Epidermal melanocyte (primary cell): ENCODE results near the gene RNF150.

ENCODE experiments used
- DNase-seq: peaks from one replicate; pipeline ENCODE4 v3.0.0; 2011; ENCODE audit warnings: low spot score; ENCODE audit not compliant: insufficient read length

The RNF150 gene

GRCh38 chr4:141028024-141028529 lies 105.2 kb downstream of the RNF150 start:
- peak; percentile 20 for DNase-seq

GRCh38 chr4:141027421-141027820 lies 105.8 kb downstream of the RNF150 start:
- DNase-seq, result no peak

GRCh38 chr4:141026900-141027299 lies 106.4 kb downstream of the RNF150 start:
- DNase-seq, result no peak

- DNase-seq, result no peak
Measured at GRCh38 chr4:141023051-141023450, 110.2 kb downstream of the RNF150 start.

- no peak for DNase-seq
Measured at GRCh38 chr4:141022111-141022695, 111.1 kb downstream of the RNF150 start.

GRCh38 chr4:141021397-141022110 lies 111.7 kb downstream of the RNF150 start:
- DNase-seq, result no peak

GRCh38 chr4:141020801-141021261 lies 112.4 kb downstream of the RNF150 start:
- DNase-seq, result no peak

GRCh38 chr4:141019768-141020167 lies 113.5 kb downstream of the RNF150 start:
- DNase-seq, result no peak

GRCh38 chr4:141016117-141016798 lies 117.0 kb downstream of the RNF150 start:
- no peak for DNase-seq

GRCh38 chr4:141013899-141014298 lies 119.4 kb downstream of the RNF150 start:
- DNase-seq, result no peak

- peak; percentile 52 for DNase-seq
Measured at GRCh38 chr4:141011901-141012315, 121.4 kb downstream of the RNF150 start.

- DNase-seq, result no peak
Measured at GRCh38 chr4:141009931-141010330, 123.3 kb downstream of the RNF150 start.

GRCh38 chr4:141009129-141009528 lies 124.1 kb downstream of the RNF150 start:
- DNase-seq, result no peak

- no peak for DNase-seq
Measured at GRCh38 chr4:141006242-141006802, 126.9 kb downstream of the RNF150 start.

GRCh38 chr4:141004823-141005222 lies 128.4 kb downstream of the RNF150 start:
- DNase-seq, result no peak

GRCh38 chr4:141003193-141003592 lies 130.1 kb downstream of the RNF150 start:
- DNase-seq, result no peak

GRCh38 chr4:141002323-141002805 lies 130.9 kb downstream of the RNF150 start:
- no peak for DNase-seq

- no peak for DNase-seq
Measured at GRCh38 chr4:140996766-140997165, 136.5 kb downstream of the RNF150 start.

GRCh38 chr4:140995058-140995457 lies 138.2 kb downstream of the RNF150 start:
- DNase-seq, result no peak

- DNase-seq, result no peak
Measured at GRCh38 chr4:140994015-140994414, 139.3 kb downstream of the RNF150 start.

GRCh38 chr4:140993370-140993769 lies 139.9 kb downstream of the RNF150 start:
- no peak for DNase-seq

- DNase-seq, result no peak
Measured at GRCh38 chr4:140989944-140990343, 143.3 kb downstream of the RNF150 start.
